ENCODE data around the gene TMEM30A.

- TF ChIP-seq CTCF (IDR thresholded peaks at IDR 0.05) (no peak), POLR2A (IDR thresholded peaks at IDR 0.05) (no peak)
Observed at GRCh38 chr6:75244063-75244584, 40.5 kb downstream of the TMEM30A start.

Measured in testis (tissue), 2 donors.